ENCODE data around the gene PHF5A. TPM values are rescaled to one million over a fixed set of nuclear protein-coding genes. Genes with fewer than 3 reads are reported as not detected.

PHF5A gene, protein sequence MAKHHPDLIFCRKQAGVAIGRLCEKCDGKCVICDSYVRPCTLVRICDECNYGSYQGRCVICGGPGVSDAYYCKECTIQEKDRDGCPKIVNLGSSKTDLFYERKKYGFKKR
- 10 to 100 TPM; 39.5 to 55.0 TPM for total RNA-seq

- H3K27ac ChIP-seq: peak within 1 kb of the TSS; percentile 78
- TF ChIP-seq, protein P1, sequence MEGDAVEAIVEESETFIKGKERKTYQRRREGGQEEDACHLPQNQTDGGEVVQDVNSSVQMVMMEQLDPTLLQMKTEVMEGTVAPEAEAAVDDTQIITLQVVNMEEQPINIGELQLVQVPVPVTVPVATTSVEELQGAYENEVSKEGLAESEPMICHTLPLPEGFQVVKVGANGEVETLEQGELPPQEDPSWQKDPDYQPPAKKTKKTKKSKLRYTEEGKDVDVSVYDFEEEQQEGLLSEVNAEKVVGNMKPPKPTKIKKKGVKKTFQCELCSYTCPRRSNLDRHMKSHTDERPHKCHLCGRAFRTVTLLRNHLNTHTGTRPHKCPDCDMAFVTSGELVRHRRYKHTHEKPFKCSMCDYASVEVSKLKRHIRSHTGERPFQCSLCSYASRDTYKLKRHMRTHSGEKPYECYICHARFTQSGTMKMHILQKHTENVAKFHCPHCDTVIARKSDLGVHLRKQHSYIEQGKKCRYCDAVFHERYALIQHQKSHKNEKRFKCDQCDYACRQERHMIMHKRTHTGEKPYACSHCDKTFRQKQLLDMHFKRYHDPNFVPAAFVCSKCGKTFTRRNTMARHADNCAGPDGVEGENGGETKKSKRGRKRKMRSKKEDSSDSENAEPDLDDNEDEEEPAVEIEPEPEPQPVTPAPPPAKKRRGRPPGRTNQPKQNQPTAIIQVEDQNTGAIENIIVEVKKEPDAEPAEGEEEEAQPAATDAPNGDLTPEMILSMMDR (IDR thresholded peaks at IDR 0.05): no peak
- H3K27me3 ChIP-seq: no peaks in the 10 kb centered on the region
- peaks cover 8% of the 10 kb centered on the region for H3K4me1 ChIP-seq
- intact Hi-C loops (cut with DNase I): no loop called here
- DNase-seq: peak; percentile 98
- H3K36me3 ChIP-seq: peaks cover 12% of the 10 kb centered on the region
- peak within 1 kb of the TSS; percentile 89 to 94 for H3K9ac ChIP-seq (ENCODE audit: low read depth in 2 of 2, low read length in 2 of 2)
- H3K4me3 ChIP-seq: peak within 1 kb of the TSS; percentile 80
- H3K9me3 ChIP-seq: no peaks in the 10 kb centered on the region
These were observed at the start of gene PHF5A, which contains the start of gene ACO2 for GRCh38 chr22:41468381-41469217. PHF5A (minus strand) TSS chr22:41468692; CDS start chr22:41468653, 39 bp downstream. ACO2 (plus strand) TSS chr22:41469117; CDS start chr22:41469147, 30 bp downstream.

- intact Hi-C loops (cut with DNase I): no loop called here
- no peak overlapping the region for H3K4me3 ChIP-seq
- no peaks in the 10 kb centered on the region for H3K4me1 ChIP-seq
- no peaks in the 10 kb centered on the region for H3K27me3 ChIP-seq
- no peak overlapping the region for H3K9ac ChIP-seq (ENCODE audit: low read depth in 2 of 2, low read length in 2 of 2)
- no peak overlapping the region for H3K27ac ChIP-seq
- TF ChIP-seq, protein P1 (IDR thresholded peaks at IDR 0.05): no peak
- DNase-seq: no peak
- H3K9me3 ChIP-seq: no peaks in the 10 kb centered on the region
- H3K36me3 ChIP-seq: peaks cover 7% of the 10 kb centered on the region
These were observed 49.5 kb upstream of the PHF5A start for GRCh38 chr22:41518048-41518347.

DNA sequence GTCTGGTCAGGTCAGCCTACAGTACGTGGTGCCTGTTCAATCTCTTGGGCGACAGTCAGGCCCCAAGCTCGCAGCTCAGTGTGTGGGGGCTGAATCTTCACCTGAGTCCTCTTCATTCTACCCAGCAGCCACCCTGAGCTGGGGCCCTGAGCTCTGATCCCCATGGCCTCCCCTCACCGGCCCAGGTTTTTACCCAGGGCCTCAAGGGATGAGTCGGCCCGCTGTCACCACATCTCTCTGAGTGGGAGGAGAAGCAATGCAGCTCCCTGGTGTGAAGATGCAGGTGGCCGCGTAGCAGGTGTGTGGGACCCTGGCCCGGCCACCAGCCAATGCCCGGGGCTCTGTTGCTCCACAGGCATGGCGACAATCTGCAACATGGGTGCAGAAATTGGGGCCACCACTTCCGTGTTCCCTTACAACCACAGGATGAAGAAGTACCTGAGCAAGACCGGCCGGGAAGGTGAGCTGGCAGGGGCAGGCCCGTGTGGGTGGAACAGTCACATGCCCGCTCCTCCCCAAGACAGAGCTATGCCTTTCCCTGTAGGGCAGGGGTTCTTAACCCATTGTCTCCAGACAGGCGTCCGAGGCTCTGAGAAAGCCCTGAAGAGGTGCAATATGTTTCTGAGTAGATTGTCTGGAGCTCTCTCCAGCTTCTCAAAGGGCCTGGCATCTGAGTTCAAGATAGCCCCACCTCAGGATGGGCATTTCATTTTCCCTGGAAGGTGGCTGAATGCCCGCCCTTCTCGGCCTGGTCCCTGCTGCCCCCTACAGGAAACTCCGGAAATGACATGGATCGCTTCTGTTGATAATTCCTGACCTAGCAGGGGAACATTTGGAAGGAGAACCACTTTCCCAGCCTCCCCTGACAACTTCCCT lies 48.9 kb upstream of the PHF5A start:
- H3K4me1 ChIP-seq: no peaks in the 10 kb centered on the region
- DNase-seq: peak; percentile 84
- H3K4me3 ChIP-seq: no peak overlapping the region
- H3K9ac ChIP-seq (ENCODE audit: low read depth in 2 of 2, low read length in 2 of 2): no peak overlapping the region
- H3K36me3 ChIP-seq: peaks cover 7% of the 10 kb centered on the region
- no peaks in the 10 kb centered on the region for H3K27me3 ChIP-seq
- no peaks in the 10 kb centered on the region for H3K9me3 ChIP-seq
- intact Hi-C loops (cut with DNase I): loop anchor here (2.0 kb wide), 1 partner anchor 113 kb away; no protein-coding TSS in a partner anchor
- TF ChIP-seq, protein P1 (IDR thresholded peaks at IDR 0.05): peak; percentile 72
- no peak overlapping the region for H3K27ac ChIP-seq

DNA sequence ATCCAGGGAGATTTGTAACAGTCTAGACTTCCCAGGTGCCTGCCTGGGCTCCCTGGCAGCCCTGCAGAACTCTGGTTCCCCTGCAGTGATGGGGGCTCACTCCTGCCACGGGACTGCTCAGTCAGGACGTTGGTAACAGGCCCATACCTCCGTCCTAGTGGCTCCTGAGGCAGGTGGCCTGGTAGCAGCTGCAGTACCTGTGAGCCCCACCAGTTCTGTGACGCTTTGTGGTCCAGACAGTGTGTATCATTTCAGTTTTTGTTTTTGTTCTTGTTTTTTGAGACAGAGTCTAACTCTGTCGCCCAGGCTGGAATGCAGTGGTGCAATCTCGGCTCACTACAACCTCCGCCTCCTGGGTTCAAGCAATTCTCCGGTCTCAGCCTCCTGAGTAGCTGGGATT lies 48.0 kb upstream of the PHF5A start:
- no peak overlapping the region for H3K4me3 ChIP-seq
- H3K4me1 ChIP-seq: no peaks in the 10 kb centered on the region
- H3K36me3 ChIP-seq: peaks cover 7% of the 10 kb centered on the region
- intact Hi-C loops (cut with DNase I): loop anchor here (2.0 kb wide), 1 partner anchor 112 kb away; no protein-coding TSS in a partner anchor
- H3K27ac ChIP-seq: no peak overlapping the region
- H3K9me3 ChIP-seq: no peaks in the 10 kb centered on the region
- TF ChIP-seq, protein P1 (IDR thresholded peaks at IDR 0.05): no peak
- H3K9ac ChIP-seq (ENCODE audit: low read depth in 2 of 2, low read length in 2 of 2): no peak overlapping the region
- no peak for DNase-seq
- no peaks in the 10 kb centered on the region for H3K27me3 ChIP-seq

- no peak overlapping the region for H3K9ac ChIP-seq (ENCODE audit: low read depth in 2 of 2, low read length in 2 of 2)
- no peaks in the 10 kb centered on the region for H3K27me3 ChIP-seq
- TF ChIP-seq, protein P1 (IDR thresholded peaks at IDR 0.05): no peak
- H3K9me3 ChIP-seq: no peaks in the 10 kb centered on the region
- DNase-seq: no peak
- H3K36me3 ChIP-seq: peaks cover 10% of the 10 kb centered on the region
- no peak overlapping the region for H3K27ac ChIP-seq
- H3K4me1 ChIP-seq: no peaks in the 10 kb centered on the region
- no peak overlapping the region for H3K4me3 ChIP-seq
- intact Hi-C loops (cut with DNase I): no loop called here
These were observed 44.9 kb upstream of the PHF5A start for GRCh38 chr22:41513391-41513790.

Data from colonic mucosa (tissue), 4 donors.